GM19468 (cell line): ENCODE results near the gene GRIA1.

Source experiments
- ATAC-seq: cut with Tn5 transposase; IDR thresholded peaks from one replicate; pipeline ENCODE4 v1.9.1; 2021; ENCODE audit warnings: mild to moderate bottlenecking, moderate library complexity, moderate number of reproducible peaks; ENCODE audit not compliant: unreplicated experiment; ENCODE audit errors: extremely low read depth

Gene GRIA1

DNA sequence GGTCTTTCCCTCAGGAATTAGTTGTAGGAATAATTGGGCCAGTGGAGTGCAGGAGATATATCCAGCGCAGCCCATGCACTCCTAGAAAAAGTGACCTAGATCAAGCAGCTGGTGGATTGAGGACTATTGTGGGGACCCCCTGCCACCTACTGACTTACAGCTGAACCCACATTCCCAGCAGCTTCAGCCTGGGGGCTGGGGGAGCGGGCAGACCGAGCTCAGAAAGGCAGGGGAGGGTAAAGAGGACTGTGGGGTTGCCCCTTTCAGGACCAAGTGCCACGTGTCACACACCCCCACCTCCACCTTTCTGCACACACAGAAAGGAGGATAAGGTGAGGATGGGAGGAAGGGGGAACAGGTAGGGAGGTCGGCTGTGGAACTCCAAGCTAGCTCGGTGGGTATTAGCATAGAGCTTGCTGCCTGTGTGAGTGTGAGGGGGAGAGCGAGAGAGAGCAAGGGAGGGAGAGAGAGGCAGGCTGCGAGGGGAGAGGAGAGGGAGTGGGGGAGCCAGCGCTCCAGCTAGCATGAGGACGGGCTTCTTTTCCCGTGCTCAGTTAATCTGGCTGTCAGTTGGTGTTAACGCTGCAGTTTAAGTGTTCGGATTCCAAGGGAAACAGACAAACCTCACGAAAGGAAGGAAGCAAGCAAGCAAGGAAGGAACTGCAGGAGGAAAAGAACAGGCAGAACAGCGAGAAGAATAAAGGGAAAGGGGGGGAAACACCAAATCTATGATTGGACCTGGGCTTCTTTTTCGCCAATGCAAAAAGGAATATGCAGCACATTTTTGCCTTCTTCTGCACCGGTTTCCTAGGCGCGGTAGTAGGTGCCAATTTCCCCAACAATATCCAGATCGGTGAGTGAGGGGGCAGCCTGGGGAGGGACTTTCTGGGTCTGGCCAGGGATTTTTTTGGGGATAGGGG, at the start of gene GRIA1:
GRIA1 (plus strand) TSS at position 553 of the 920 bp plus-strand sequence.
- no peak for ATAC-seq

DNA sequence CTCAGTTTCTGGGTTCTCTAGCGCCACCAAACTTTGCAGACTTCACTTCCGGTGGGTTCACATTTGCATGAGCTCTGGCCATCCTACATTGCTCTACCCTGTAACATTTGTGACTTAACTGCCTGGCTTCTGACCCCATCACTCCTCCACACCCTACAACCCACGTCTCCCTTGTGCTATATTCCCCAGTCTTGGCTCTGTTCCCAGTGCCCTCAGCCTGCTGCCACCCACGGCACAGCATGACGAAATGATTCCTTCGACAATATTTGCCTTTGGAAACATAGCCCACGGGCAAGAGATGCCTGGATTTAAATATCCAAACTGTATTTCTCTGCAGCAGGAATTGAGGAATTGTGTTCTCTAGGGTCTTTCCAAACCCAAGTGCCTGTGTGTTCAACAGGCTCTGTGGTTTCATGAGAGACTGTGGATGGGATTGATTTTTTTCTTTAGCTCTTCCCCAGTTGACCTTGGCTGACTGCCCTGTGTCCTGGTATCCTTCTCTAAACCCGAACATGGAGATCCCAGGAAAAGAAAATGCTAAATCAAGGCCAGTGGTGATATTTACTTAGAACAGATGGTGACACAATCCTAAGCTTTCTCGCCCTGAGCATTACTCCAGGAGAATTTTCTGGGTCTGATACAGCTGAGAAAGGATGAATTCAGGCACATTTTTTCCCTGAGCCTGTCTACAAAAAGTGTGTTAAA, 44.4 kb upstream of the GRIA1 start:
- ATAC-seq: no peak

- ATAC-seq: no peak
These were observed 42.9 kb upstream of the GRIA1 start for GRCh38 chr5:153447534-153447933.

DNA sequence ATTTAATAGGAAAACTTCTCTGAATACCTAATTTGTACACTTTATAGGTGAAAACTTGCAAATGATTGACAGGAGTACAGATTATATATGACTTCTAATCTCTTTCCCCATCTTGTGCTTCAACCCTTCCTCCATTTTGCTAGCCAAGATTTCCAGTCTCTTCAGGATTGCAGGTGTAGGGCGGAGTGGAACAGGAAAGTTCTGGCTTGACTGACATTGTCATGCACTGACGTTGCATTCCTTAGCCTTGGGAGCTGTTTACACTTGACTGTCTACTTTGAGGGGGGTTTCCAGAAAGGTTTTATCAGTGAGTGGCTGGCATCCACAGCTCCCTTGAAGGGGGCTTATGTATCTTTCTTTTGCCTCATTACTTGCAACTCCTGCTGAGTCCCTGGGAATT, 34.1 kb upstream of the GRIA1 start:
- ATAC-seq: no peak

- ATAC-seq: no peak
These were observed 33.5 kb upstream of the GRIA1 start for GRCh38 chr5:153456993-153457392.

GRCh38 chr5:153458268-153458667, 32.2 kb upstream of the GRIA1 start:
- no peak for ATAC-seq

GRCh38 chr5:153459051-153459743, 31.3 kb upstream of the GRIA1 start:
- ATAC-seq: no peak

GRCh38 chr5:153460421-153460820, 30.0 kb upstream of the GRIA1 start:
- ATAC-seq: no peak

- no peak for ATAC-seq
These were observed 29.1 kb upstream of the GRIA1 start for GRCh38 chr5:153461341-153461740.

DNA sequence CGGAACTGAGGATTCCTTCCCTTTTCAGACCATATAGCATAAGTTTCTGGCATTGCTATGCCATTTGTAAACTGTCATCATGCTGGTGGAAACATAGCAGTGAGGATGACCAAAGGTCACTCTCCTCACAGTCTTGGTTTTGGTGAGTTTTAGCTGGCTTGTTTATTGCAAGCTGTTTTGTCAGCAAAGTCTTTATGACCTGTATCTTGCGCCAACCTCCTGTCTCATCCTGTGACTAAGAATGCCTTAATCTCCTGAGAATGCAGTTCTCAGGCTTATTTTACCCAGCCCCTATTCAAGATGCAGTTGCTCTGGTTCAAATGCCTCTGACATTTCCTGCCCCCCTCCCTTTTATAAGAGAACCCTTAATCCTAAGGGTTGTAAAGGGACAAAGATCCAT, 26.7 kb upstream of the GRIA1 start:
- no peak for ATAC-seq

- ATAC-seq: no peak
These were observed 22.9 kb upstream of the GRIA1 start for GRCh38 chr5:153467546-153467945.

GRCh38 chr5:153469423-153469822, 21.0 kb upstream of the GRIA1 start:
- no peak for ATAC-seq

DNA sequence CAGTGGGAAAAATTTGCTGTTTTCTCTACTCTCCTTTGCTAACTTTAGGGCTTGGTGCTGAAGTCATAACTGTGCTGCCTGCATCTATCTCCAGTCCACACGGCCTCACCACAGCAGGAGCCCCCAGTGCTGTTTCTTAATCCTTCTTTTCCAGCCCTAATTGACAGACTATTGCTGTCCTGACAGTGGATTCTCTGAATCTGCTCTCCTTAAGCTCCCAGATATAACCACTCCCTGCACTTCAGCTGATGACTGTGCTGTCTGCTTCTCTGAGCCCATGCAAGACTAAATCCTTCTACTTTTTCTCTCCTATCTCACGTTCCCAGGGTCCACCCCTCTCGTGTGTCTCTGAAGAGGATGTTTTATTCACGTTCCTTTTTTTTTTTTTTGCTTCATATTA, 19.7 kb upstream of the GRIA1 start:
- ATAC-seq: no peak

GRCh38 chr5:153476767-153477166, 13.7 kb upstream of the GRIA1 start:
- no peak for ATAC-seq

- ATAC-seq: peak; percentile 87
These were observed 10.1 kb upstream of the GRIA1 start for GRCh38 chr5:153480401-153480800.

- no peak for ATAC-seq
These were observed 7.0 kb upstream of the GRIA1 start for GRCh38 chr5:153483482-153483881.

- ATAC-seq: no peak
These were observed 4.8 kb upstream of the GRIA1 start for GRCh38 chr5:153485641-153486040.

GRCh38 chr5:153486771-153487170, 3.7 kb upstream of the GRIA1 start:
- no peak for ATAC-seq

DNA sequence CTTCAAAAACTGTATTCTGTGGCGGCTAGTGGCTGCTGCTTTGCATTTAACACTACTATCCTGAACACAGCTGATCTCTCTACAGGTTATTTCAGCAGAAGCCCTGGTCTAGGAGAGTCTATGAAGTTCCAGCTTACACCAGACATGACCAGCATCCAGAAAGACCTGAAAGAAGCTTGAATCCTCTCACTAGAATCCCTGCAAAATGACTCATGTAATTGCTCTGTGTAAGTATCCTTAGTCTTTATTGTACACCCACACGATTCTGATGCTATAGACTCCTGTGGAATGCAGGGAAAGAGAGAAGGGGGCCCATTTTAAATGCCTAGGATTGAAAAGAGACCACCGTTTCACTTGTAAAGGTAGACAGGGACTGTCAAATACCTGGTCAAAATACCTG, 859 bp upstream of the GRIA1 start:
- ATAC-seq: no peak

DNA sequence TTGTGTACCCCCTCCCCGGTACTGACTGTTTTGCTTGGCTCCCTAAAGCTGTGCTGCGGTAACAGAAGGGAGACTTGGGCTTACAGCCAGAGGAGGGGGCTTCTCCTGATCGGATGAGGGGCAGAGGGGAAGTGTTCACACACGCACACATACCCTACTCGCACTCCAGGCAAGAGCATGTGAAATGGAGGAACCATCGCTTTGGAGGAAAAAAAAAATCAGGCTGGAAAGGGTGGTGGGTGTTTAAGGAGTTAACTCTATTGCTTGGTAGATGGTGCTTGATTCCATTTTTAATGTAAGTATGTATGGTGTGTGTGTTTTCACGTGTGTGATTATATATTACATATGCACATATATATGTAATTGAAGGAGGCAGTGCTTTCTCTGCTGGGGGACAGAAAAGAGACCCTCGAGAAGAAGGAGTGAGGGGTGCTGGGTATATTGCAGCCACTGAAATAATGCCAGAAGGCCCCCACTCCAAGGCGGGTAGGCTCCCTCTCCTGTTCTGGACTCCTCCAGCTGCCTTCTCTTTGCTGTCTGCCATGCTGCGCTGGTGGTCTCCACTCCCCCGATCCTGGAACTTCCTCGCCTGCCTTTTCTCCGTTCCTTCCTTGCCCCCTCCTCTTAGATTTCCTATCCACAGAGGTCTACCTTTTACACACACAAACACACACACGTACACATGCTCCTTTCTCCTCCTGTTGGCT, 721 bp downstream of the GRIA1 start:
- no peak for ATAC-seq
